RWPE1 (cell line): ENCODE data around the gene NACC2.
A peak's percentile ranks its signal among the peaks of the same experiment; 100 is the strongest.

Source experiments
- CTCF ChIA-PET: fragments of 350-600 bp; sonication (Branson Sonifier 250); formaldehyde crosslinking; extraction: SDS; loops from one replicate; lab custom pipeline; 2021; lab: Yijun Ruan, JAX
- POLR2A ChIA-PET: fragments of 400-600 bp; formaldehyde crosslinking; extraction: SDS; loops from one replicate; lab custom pipeline; 2020; ENCODE audit warnings: antibody characterized with exemption; ENCODE audit not compliant: low non-redundant PET; lab: Yijun Ruan, JAX
- DNase-seq: peaks from one replicate; pipeline ENCODE4 v3.0.0; 2012; ENCODE audit warnings: low spot score
- H3K27ac ChIP-seq: fragments of 450-650 bp; 2 replicates; pipeline ENCODE4 v1.5.1; 2017
- TF ChIP-seq, protein P1 (sequence below): fragments of 450-650 bp; conservative IDR thresholded peaks from 2 replicates; pipeline ENCODE4 v1.5.1; 2017; ENCODE audit warnings: low read depth, mild to moderate bottlenecking

The NACC2 gene

GRCh38 chr9:136081826-136082495 is 13.1 kb downstream of the NACC2 start:
- TF ChIP-seq, protein P1, sequence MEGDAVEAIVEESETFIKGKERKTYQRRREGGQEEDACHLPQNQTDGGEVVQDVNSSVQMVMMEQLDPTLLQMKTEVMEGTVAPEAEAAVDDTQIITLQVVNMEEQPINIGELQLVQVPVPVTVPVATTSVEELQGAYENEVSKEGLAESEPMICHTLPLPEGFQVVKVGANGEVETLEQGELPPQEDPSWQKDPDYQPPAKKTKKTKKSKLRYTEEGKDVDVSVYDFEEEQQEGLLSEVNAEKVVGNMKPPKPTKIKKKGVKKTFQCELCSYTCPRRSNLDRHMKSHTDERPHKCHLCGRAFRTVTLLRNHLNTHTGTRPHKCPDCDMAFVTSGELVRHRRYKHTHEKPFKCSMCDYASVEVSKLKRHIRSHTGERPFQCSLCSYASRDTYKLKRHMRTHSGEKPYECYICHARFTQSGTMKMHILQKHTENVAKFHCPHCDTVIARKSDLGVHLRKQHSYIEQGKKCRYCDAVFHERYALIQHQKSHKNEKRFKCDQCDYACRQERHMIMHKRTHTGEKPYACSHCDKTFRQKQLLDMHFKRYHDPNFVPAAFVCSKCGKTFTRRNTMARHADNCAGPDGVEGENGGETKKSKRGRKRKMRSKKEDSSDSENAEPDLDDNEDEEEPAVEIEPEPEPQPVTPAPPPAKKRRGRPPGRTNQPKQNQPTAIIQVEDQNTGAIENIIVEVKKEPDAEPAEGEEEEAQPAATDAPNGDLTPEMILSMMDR: no peak
- POLR2A ChIA-PET: no interaction called here
- CTCF ChIA-PET: interaction anchor here (0.6 to 1.7 kb wide), 4 partner anchors 8 to 63 kb away, joined by 3 to 8 read pairs (median 4); no protein-coding TSS in a partner anchor

DNA sequence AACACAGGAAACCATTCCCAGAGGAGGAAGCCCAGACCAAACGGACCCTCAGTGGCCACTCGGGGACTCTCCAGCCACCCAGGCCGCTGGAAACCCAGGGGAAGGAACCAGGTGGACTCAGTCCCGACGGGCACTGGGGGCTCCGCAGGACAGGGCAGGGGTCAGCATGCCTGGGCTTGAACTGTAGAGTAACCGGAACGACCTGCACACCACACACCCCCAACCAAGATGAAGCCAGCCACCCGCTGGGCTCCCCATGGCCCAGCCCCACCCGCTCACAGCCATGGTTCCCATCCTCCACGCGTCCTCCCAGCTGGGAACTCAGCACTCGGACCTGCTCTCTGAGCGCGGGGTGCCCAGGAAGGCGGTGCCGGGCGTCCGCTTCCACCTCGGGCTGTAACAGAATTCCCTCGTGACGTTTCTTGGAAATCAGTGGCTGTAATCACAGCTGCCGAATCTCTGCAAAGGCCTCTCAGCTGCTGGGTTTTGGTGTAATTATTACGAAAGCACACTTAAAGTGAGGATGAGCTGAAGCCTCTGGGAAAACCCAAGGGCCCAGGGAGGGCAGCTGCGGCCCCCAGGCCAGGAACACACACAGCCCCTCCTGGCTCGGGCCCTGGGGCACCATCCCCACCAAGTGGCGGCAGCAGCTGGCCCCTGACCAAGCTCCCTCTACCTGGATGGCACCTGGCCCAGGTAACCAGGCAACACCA is 13.8 kb downstream of the NACC2 start:
- ChIA-PET CTCF (interaction anchor here (1.4 to 1.7 kb wide), 3 partner anchors 8 to 42 kb away, joined by 3 to 8 read pairs (median 4); no protein-coding TSS in a partner anchor), POLR2A (no interaction called here)
- DNase-seq: no peak
- TF ChIP-seq, protein P1: no peak
- peak overlapping the region; percentile 80 for H3K27ac ChIP-seq

More at GRCh38 chr9:136081826-136082495, 13.1 kb downstream of the NACC2 start:
- peak overlapping the region; percentile 80 for H3K27ac ChIP-seq
- no peak for DNase-seq

GRCh38 chr9:136080716-136081112 is 14.4 kb downstream of the NACC2 start:
- POLR2A ChIA-PET: no interaction called here

DNA sequence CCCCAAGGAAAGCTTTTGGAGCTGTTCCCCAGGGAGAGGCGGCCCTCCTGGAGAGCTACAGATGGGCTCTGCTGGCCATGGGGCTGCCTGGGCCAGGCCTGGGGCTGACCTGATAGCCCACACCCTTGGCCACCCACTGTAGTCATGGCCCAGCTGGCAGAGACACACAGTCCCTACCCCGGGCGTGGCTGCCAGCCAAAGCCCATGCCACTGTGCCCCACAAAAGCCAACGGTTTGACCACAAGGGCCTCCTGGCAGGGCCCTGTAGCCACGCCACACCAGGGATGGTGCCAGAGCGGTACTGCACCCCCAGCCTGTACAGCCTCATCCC is 15.2 kb downstream of the NACC2 start:
- no peak for DNase-seq
- CTCF ChIA-PET: interaction anchor here (0.6 to 1.8 kb wide), 3 partner anchors 9 to 13 kb away, joined by 3 to 8 read pairs (median 3); no protein-coding TSS in a partner anchor
- H3K27ac ChIP-seq: peak overlapping the region; percentile 80
- TF ChIP-seq, protein P1: no peak
- POLR2A ChIA-PET: no interaction called here

More at GRCh38 chr9:136080716-136081112, 14.4 kb downstream of the NACC2 start:
- CTCF ChIA-PET: interaction anchor here (0.7 to 1.4 kb wide), 2 partner anchors 9 to 32 kb away, joined by 4 to 5 read pairs; no protein-coding TSS in a partner anchor
- H3K27ac ChIP-seq: peak overlapping the region; percentile 80
- TF ChIP-seq, protein P1: no peak
- DNase-seq: no peak

- ChIA-PET POLR2A (no interaction called here), CTCF (interaction anchor here (0.6 to 1.8 kb wide), 6 partner anchors 8 to 297 kb away, joined by 3 to 8 read pairs (median 4); no protein-coding TSS in a partner anchor)
- TF ChIP-seq, protein P1: no peak
- DNase-seq: no peak
- H3K27ac ChIP-seq: peak overlapping the region; percentile 80
These were observed 15.7 kb downstream of the NACC2 start for GRCh38 chr9:136079211-136079915.

DNA sequence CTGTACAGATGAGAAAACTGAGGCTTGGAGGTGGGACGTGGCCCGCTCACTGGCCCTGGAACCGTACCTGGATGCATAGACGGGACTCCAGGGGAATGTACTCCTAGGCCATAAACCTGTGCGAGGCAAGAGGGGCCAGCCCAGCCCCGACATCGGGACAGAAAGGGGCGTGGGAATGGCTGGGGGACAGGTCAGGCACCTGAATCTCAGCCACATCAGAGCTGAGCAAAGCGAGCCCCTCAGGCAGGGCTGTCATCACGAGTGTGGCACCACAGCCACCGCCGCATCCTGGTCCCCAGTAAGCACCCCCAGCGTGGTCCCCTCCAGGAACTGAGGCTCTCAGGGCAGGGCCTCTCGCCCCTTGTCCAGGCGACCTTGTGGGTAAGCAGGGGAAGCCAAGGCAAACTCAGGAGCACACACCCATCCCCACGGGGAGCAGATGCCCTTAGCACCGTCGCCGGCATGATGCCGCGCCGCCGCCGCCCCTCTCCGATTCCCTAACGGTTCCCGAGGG is 16.5 kb downstream of the NACC2 start:
- POLR2A ChIA-PET: no interaction called here
- TF ChIP-seq, protein P1: no peak

More for the DNA sequence above, 16.5 kb downstream of the NACC2 start:
- no peak for DNase-seq
- CTCF ChIA-PET: interaction anchor here (0.5 to 1.8 kb wide), 5 partner anchors 11 to 298 kb away, joined by 3 to 8 read pairs (median 4); no protein-coding TSS in a partner anchor
- peak overlapping the region; percentile 80 for H3K27ac ChIP-seq
